ENCODE results near the gene RTKN. TPM values are rescaled to one million over a fixed set of nuclear protein-coding genes. Genes with fewer than 3 reads are reported as not detected.
"Not testable (repeated sequence)": the region's sequence is repeated elsewhere in the genome, so short reads cannot be mapped to it uniquely, and the experiment has no call there.

The RTKN gene
- total RNA-seq, 1 donor from 2014 or later: 18.0 TPM

DNA sequence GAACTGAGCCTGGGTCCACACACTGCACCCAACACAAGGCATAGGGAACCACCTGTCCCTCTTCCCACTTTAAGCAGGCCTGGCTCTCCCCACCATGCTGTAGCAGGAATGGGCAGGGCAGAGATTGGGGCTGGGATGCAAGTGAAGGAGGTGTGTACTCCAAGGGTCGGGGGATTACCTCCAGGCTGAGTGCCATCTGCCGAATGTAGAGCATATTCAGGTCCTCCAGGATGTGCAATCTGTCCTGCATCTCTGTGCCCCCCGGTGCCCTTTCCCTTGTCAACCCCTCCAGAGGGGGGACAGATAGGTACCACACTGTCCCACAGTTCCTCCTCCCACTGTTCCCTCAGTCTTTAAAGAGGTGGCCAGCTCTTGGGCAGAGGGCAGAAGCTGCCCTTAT lies 2.4 kb downstream of the RTKN start:
- no peak for DNase-seq (ENCODE audit: low read depth in 2 of 2)

DNA sequence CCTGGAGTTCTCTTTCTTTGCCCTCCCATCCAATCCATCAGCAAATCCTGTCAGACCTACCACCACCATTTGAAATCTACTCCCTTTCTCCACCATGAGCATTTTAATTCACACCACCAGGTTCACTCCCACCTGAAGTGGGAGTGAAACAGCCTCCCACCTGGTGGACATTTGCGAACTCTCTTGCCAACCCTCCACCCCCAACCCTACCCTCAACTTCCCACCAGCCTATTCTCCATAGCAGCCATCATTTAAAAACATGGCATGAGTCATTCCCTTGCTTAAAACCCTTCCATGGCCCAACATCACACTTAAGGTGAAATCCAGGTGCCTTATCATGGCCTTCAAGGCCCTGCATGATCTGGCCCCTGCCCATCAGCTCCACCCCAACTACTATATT lies 3.5 kb downstream of the RTKN start:
- DNase-seq (ENCODE audit: low read depth in 2 of 2): no peak

DNA sequence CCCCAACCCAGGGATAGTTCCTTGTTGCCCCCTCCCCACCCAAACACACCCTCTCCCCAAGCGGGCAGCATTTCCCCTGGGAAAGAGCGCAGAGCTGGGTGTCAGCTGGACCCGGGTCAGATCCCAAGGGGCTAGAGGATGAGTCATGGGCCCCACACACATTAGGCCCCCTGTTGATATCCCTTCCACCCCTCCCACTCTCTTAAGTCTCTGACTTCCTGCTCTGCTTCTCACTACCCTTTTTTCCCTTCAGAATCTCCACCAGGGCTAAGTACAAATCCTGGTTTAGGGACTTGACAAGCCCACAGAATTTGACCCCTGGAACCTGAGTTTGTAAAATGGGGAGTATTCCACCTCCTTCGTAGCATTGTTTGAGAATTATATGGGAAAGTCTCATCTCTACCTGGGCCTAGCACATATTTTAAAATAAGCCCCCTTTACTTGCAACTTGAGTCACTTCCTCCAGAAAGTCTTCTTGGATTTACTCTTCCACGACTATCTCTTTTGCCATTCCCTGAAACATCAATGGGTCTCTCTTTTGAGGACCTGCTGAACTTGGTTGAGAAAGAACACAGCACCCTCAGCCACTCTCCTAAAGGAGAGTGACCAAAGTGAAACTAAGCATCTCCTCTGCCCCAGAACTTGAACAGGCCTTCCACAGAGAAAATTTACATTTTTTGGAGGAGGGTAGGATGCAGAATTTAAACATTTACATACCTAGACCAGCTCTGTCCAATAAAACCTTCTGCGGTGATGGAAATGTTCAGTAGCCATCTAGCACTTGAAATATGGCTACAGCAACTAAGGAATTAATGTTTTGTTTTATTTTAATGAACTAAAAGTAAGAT lies 4.7 kb downstream of the RTKN start:
- no peak for DNase-seq (ENCODE audit: low read depth in 2 of 2)

DNA sequence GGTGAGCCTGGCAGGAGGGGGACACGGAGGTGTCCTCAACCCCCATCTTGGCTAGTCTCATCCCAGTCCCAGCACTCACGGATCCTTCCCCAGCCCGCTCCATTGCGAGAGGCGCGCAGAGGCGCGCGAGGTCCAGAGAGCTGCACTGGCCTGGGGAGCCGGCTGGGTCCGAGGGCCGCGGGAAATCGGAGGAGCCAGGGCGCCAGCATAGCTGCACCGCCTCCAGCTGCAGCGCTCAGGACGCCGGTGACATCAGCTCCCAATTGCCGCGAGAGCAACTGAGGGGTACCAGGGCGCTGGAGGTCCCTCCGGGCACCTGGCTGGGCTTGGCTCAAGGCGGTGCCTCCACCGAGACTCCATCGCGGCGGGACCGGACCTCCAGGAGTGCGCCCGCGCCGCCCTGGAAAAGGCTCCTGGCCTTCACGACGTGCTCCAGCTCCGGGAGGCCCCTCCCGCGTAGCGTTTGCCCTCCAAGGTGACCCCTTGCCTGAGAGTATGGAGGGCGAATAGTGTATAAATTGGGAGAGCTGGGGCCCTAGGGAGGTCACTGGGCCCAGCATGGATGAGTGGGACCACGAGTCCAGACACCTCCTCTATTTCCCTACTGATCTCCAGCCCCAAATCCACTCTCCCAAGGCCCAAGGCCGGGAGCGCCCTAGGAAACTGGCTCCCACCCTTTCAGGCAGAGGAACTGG lies 5.5 kb downstream of the RTKN start:
- no peak for DNase-seq (ENCODE audit: low read depth in 2 of 2)

DNA sequence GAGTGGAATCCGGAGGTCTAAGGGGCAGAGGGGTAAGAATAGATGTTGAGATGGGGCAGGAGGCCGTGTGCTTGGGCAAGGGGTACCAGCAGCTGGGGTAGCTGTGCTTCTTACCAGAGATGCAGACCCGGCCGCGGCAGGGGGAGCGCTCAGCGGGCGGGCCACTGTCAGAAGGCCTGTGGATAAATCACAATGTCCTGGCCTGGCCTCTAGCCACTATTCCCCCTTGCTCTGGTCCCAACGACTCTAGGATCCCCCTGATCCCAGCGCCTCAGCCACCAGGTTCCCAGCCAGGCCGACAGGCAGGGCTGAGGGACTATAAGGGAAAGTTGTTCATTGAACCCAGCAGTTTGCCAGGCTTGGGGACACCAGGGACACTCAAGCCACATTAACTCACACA lies 11.2 kb downstream of the RTKN start:
- no peak for DNase-seq (ENCODE audit: low read depth in 2 of 2)

DNA sequence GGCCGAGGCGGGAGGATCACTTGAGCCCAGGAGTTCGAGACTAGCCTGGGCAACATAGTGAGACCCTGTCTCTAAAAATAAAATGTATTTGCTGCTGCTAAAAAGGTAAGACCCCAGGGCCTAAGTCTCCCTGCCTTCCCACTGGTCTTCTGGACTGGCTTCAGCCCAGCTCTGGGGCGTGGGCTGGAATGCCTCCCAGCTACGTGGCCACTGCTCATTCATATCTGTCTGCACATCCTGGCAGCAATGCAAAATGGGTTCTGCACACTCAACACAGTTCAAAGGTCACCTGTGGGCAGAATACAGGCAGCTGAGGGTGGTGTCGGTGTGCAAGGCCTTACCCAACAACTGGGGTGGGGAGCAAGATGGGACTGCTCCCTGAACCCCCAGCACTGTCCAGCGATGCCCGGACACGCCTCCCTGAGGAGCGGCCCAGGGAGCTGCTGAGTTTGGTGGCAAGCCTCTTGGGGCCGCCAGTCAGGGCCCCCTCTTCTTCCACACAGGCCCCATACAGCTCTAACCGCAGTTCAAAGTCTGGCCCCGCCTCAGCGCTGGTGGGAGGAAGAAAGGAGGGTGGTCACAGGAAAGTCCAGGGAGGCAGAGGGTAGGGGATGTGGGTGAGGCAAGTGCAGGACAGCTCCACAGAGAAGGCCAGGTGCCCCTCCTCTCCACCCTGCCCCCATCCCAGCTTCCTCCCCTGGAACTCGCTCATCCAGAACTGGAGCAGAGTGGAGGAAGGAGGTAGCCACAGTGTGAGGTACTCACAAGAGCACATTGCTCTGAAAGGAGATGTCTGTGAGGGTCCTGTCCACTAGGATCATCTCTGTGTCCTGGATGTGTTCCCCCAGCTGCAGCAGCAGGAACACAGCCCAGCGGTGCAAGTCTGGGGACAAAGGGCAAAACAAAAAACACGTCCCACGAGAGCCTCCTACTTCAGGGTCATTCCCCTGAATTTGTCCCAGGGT lies 12.0 kb downstream of the RTKN start:
- DNase-seq (ENCODE audit: low read depth in 2 of 2): no peak

DNA sequence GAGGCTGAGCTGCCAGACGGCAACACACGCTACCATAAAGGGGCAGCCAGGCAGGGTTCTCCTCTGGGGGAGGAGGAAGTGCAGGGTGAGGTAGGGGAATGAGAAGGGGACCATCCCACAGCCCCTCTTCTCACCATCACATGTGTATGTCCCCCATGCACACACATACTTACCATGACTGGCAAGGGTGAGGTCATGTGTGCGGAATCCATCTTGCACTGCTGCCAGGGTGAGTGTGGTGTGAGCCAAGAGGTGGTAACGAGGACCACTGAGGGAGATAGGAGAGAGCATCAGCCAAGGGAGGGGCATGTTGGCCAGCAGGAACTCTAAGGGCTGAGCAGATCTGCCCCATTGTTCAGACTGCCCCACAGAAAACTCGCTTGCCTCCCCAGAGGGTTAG lies 13.1 kb downstream of the RTKN start:
- no peak for DNase-seq (ENCODE audit: low read depth in 2 of 2)

DNA sequence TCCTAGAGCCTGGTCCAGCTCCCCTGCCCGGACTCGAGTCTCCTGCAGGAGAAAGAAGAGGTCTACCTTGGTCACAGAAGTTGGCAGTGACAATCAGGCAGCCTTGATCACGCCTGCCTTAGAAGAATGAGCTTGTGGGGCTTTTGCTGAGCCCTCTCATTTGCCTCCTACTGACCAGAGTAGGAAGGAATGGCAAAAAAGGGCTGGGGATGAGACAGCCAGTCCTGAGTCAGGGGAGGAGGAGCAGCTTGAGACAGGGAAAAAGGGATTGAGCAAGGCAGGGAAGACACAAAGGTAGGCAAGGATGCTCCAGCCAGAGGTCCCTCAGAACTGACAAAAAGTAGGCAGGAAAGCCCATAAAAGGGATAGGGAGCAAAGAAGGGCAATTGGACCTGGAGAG lies 14.2 kb downstream of the RTKN start:
- DNase-seq (ENCODE audit: low read depth in 2 of 2): no peak

DNA sequence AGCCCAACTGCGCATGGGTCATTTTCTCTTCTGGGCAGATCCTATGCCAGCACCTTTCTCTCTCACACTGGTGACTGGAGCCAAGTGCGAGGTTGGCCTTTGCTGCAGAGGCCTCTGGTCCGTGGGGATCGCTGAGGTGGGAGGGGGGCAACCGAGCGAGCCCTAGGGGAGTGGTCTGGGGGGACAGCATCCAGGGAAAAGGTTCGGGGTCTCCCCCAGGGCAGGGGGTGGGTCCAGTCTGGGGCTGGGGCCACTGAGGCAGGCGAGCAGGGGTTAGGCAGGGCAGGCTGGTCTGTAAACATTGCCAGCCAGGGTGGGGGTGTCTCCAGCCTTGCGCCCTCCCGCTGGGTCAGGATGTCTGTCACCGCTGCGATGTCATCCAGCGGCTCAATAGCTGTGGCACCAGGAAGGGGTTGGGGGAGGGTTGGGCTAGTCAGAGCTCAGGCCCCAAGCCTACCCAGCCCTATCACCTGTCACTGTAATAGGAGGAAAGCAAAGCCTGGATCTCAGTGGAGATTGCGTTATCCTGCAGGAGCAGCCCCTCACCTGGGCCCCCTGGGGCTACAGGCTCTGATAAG lies 15.5 kb downstream of the RTKN start:
- no peak for DNase-seq (ENCODE audit: low read depth in 2 of 2)

DNA sequence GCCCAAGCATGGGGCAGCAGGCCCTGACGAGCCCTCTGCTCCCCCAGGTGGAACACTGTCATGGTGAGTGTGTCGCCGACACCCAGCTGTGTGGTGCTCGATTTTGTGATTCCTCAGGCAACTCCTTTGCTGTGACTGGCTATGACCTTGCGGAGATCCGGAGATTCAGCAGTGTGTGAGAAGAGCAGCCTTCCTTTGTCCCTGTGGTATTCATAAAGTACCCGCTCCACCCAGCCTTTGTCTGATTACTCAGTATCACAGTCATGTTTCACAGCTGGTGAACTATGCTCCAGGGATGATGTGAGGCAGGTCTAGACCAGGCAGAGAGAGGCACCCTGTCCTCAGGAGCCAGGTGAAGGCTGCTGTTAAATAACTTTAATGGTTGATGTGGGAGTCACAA lies 16.2 kb downstream of the RTKN start:
- DNase-seq (ENCODE audit: low read depth in 2 of 2): no peak

DNA sequence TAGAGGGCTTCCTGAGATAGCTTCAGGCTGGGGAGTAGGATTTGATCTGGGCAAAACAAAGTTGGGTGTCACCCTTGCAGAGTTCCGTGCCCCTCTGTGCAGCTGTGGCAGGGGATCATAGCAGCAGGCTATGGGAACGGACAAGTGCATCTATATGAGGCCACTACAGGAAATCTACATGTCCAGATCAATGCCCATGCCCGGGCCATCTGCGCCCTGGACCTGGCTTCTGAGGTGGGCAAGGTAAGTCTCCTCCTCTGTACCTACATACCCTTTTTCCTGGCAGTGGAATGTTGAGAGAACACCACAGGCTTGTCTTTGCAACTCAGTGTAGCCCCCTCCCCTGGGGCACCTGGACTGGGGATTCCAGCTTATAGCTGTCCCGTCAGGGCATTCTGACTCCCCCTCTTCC lies 16.7 kb downstream of the RTKN start:
- no peak for DNase-seq (ENCODE audit: low read depth in 2 of 2)

DNA sequence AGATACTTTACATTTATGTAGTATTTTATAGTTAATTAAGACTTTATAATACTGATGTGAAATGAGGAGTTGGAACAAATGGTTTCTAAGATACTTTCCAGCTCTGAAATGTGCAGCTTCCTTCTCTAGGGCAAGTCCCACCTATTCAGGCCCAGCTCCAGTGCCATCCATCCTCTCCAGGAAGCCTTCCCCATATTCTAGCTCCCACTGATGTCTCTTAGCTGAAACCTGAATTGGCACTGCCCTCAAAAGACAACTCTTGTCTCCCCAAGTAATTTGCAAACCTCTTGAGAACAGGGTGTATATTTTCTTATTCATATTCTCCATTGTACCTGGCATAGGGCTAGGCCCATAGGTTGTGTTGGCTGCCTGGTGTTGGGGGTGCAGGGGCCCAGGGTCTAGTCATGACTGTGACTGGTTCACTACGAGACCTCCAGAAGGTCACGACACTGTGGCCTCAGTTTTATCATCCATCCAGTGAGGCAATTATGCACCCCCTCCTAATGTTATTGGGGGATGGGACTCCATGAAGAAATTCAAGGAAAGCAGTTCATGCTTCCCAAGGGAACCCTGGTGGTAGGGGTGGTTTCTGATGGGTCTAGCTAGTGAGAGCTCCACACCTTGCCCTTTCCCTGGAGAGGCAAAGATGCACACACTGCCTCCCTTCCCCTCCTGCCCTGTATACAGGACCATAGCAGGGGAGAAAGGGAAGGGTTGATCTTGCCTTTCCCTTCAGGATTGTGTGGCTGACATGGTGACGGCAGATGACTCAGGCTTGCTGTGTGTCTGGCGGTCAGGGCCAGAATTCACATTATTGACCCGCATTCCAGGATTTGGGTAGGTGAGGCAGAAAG lies 17.4 kb downstream of the RTKN start:
- DNase-seq (ENCODE audit: low read depth in 2 of 2): no peak

DNA sequence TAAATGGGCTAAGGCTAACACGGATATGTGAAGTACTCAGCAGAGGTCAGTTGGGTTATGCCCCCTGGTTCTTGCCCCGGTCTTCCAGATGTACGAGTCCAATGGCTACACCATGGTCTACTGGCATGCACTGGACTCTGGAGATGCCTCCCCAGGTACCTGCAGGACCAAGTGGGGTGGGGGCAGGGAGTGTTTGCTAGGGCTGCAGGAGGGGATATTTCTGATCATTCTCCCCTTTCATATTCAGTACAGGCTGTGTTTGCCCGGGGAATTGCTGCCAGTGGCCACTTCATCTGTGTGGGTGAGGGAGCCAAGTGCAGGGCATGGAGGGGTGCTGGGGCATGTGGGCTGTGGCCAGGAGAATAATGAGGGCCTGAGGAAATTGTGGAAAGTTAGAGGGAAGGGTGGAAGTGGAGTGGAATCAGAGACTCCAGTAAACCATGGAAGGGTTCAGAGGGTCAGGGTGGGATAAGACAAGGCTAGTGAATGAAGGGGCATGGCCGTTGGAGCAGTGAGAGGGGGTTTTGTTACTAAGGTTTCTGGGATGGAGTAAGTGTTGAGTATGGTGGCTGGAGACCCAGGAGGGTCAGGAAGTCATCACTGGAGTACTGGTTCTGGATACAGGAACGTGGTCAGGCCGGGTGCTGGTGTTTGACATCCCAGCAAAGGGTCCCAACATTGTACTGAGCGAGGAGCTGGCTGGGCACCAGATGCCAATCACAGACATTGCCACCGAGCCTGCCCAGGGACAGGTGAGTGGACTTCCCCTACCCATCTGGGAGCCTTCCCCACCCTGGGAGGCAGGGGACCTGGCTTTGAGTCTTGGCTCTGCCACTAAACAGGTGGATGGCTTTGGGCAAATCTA lies 18.3 kb downstream of the RTKN start:
- no peak for DNase-seq (ENCODE audit: low read depth in 2 of 2)

DNA sequence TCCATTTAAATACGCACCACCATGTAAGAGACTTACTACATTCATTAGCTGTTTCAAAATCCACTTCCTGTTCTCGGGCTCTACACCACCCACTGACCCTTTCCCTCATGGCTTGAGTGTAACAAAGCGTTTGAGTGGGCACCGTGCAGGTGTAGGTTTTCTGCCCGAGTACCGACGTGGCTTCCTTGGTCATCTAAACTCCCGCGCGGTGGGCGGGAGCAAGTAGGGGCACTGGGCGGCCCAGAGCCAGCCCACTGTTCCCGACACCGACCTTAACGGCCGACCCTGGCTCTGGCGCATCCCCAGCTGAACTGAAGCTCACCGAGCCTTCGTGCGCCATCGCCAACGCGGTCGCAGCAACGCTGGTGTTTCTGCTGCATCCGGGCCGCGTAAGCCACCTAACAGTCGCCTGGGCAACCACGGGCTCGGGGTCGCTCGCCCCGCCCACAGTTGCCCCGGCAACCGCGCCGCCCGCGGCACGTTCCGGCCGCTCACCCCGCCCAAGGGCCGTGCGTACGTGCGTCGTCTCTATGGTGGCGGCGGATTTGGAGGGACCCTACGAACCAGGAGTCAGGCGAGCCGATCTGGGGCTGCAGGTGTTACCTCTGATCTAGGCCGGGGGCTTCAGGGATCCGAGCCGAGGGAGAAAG lies 20.4 kb downstream of the RTKN start, which contains the start of the genes C2orf81 and WDR54:
Gene C2orf81, minus strand, starts transcription at position 399 of the 650 bp plus-strand sequence. Its CDS starts 59 bp downstream, at position 340.
Gene WDR54, plus strand, starts transcription at position 510 of the 650 bp plus-strand sequence. CDS start 424 bp downstream, outside the sequence.
- peak; percentile 69 to 82 for DNase-seq (ENCODE audit: low read depth in 2 of 2)

DNA sequence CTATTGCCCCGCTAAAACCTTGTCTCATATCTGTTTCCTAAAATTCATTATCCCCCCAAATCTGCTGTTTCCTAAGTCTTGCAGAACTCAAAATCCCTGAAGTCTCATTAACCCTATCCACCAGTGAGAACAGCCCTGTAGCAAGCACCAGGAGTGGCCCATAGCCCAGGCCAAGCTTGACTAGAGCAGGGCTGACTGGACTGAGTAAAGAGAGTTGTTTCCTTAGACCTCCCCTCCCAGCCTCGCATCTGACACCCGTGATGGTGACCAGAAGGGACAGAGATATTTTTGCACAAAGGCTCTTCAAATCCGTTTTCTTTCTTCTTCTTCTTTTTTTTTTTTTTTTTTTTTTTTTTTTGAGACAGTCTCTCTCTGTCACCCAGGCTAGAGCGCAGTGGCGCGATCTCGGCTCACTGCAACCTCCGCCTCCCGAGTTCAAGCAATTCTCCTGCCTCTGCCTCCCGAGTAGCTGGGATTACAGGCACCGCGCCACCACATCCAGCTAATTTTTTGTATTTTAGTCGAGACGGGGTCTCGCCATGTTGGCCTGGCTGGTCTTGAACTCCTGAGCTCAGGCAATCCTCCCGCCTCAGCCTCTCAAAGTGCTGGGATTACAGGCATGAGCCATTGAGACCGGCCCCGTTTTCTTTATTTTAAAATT lies 21.2 kb downstream of the RTKN start:
- DNase-seq (ENCODE audit: low read depth in 2 of 2): not testable (repeated sequence)

DNA sequence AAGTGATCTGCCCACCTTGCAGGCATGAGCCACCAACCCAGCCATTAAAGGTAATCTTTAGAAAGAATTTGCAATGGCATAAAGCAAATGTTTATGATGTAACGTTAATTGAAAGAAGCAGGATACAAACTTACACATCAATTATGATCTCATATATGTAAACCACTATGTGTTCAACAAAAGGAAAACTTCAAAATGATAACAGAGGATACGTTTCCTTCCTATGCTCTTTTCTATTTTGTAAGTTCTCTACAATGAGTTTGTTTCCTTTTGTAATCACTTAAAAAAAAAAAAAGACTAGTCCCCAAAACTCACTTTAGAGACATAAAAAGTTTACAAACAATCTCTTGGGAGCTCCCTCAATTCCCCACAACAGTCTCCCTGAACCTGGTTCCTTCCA lies 21.7 kb downstream of the RTKN start:
- DNase-seq (ENCODE audit: low read depth in 2 of 2): no peak

DNA sequence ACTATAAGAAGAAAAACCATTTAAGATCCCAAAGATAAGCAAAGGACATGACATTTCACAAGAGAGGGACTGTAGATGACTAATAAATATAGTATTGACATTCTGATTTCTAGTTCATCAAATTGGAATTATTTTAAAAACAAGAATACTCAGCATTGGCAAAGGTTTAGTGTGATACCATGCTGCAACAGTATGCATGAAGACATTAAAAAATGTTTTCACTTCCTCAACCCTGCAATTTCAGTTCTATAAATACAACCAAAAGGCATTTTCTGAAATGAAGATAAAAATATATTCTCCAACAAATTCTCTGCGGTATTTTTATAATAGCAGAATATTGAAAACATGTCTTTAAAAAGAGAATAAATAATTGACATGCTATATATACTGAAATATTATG lies 22.4 kb downstream of the RTKN start:
- DNase-seq (ENCODE audit: low read depth in 2 of 2): no peak

DNA sequence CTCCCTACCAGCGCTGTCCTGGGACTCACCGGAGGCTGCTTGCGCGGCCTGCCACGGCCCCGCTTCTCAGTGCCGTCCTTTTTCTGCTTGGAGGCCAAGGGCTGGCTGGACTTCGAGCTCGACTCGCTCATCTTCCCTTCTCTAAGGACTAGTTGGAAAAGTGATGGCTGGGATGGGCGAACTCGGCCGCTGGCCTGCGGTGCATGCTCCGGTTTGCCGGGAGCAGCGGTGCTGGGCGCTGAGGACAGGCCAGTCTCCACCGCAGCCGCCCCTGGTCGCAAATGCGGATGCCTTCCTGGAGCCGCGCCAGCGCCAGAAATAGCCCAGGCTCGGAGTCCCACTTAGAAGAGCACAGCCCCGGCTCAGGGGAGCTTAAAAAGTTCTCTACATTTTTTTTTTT lies 23.4 kb downstream of the RTKN start:
- no peak for DNase-seq (ENCODE audit: low read depth in 2 of 2)

All from dermis microvascular lymphatic vessel endothelial cell (primary cell).